Glutamatergic neuron (in vitro differentiated cells): ENCODE measurements around the gene GLT1D1. TPM values are rescaled to one million over a fixed set of nuclear protein-coding genes. Genes with fewer than 3 reads are reported as not detected.
"Not testable (repeated sequence)": the region's sequence is repeated elsewhere in the genome, so short reads cannot be mapped to it uniquely, and the experiment has no call there.

Experiments used
- DNase-seq: peaks from one replicate; pipeline ENCODE4 v3.0.0; 2022
- H3K27ac Mint-ChIP-seq: one replicate; pipeline ENCODE4 v1.8.0; 2020; ENCODE audit warnings: mild to moderate bottlenecking, mixed read lengths, inconsistent platforms; ENCODE audit not compliant: unreplicated experiment
- H3K27me3 Mint-ChIP-seq: one replicate; pipeline ENCODE4 v1.8.0; 2020; ENCODE audit warnings: mild to moderate bottlenecking, moderate library complexity, mixed read lengths, inconsistent platforms; ENCODE audit not compliant: unreplicated experiment
- H3K36me3 Mint-ChIP-seq: one replicate; pipeline ENCODE4 v1.8.0; 2020; ENCODE audit warnings: mild to moderate bottlenecking, mixed read lengths, inconsistent platforms; ENCODE audit not compliant: unreplicated experiment
- H3K4me1 Mint-ChIP-seq: one replicate; pipeline ENCODE4 v1.8.0; 2020; ENCODE audit warnings: mild to moderate bottlenecking, low read depth, mixed read lengths, inconsistent platforms; ENCODE audit not compliant: unreplicated experiment
- H3K4me3 Mint-ChIP-seq: one replicate; pipeline ENCODE4 v1.8.0; 2020; ENCODE audit warnings: mild to moderate bottlenecking, mixed read lengths, inconsistent platforms; ENCODE audit not compliant: unreplicated experiment
- H3K9me3 Mint-ChIP-seq: one replicate; pipeline ENCODE4 v1.8.0; 2020; ENCODE audit warnings: mild to moderate bottlenecking, moderate library complexity, mixed read lengths, inconsistent platforms; ENCODE audit not compliant: unreplicated experiment
- total RNA-seq: library from RNA; stranded (reverse); fragmentation: NEBNext Ultra II Directional; extraction: Animal tissue kit (Norgen Biotek cat#: 25700); gene quantifications from one replicate; pipeline ENCODE4 v1.2.1, GENCODE V29; 2021; ENCODE audit not compliant: unreplicated experiment
- TF ChIP-seq, protein P1 (sequence below): fragments of 200-600 bp; sonication (generic); IDR thresholded peaks from one replicate; pipeline ENCODE4 v1.5.0; 2021; ENCODE audit not compliant: partially characterized antibody, unreplicated experiment

The GLT1D1 gene
- total RNA-seq, 1 donor from 2014 or later, result 4.4 TPM

- DNase-seq, result no peak
- TF ChIP-seq, protein P1, sequence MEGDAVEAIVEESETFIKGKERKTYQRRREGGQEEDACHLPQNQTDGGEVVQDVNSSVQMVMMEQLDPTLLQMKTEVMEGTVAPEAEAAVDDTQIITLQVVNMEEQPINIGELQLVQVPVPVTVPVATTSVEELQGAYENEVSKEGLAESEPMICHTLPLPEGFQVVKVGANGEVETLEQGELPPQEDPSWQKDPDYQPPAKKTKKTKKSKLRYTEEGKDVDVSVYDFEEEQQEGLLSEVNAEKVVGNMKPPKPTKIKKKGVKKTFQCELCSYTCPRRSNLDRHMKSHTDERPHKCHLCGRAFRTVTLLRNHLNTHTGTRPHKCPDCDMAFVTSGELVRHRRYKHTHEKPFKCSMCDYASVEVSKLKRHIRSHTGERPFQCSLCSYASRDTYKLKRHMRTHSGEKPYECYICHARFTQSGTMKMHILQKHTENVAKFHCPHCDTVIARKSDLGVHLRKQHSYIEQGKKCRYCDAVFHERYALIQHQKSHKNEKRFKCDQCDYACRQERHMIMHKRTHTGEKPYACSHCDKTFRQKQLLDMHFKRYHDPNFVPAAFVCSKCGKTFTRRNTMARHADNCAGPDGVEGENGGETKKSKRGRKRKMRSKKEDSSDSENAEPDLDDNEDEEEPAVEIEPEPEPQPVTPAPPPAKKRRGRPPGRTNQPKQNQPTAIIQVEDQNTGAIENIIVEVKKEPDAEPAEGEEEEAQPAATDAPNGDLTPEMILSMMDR, result no peak
Measured at GRCh38 chr12:128840862-128841468, 12.3 kb upstream of the GLT1D1 start.

GRCh38 chr12:128842579-128842978, 10.7 kb upstream of the GLT1D1 start:
- Mint-ChIP-seq H3K4me3 (no peak overlapping the region), H3K27me3 (peaks cover 2% of the 10 kb centered on the region), H3K36me3 (no peaks in the 10 kb centered on the region), H3K4me1 (no peaks in the 10 kb centered on the region), H3K9me3 (peaks cover 7% of the 10 kb centered on the region), H3K27ac (no peak overlapping the region)
- DNase-seq, result no peak
- TF ChIP-seq, protein P1, result no peak

More at GRCh38 chr12:128840862-128841468, 12.3 kb upstream of the GLT1D1 start:
- no peak overlapping the region for H3K27ac Mint-ChIP-seq
- no peak overlapping the region for H3K4me3 Mint-ChIP-seq
- no peaks in the 10 kb centered on the region for H3K4me1 Mint-ChIP-seq
- peaks cover 4% of the 10 kb centered on the region for H3K27me3 Mint-ChIP-seq
- peaks cover 7% of the 10 kb centered on the region for H3K9me3 Mint-ChIP-seq
- peaks cover 4% of the 10 kb centered on the region for H3K36me3 Mint-ChIP-seq

- no peaks in the 10 kb centered on the region for H3K4me1 Mint-ChIP-seq
- no peak overlapping the region for H3K27ac Mint-ChIP-seq
- TF ChIP-seq, protein P1, result no peak
- no peak overlapping the region for H3K4me3 Mint-ChIP-seq
- no peak for DNase-seq
- peaks cover 2% of the 10 kb centered on the region for H3K27me3 Mint-ChIP-seq
- peaks cover 9% of the 10 kb centered on the region for H3K9me3 Mint-ChIP-seq
- no peaks in the 10 kb centered on the region for H3K36me3 Mint-ChIP-seq
Measured at GRCh38 chr12:128843538-128843937, 9.7 kb upstream of the GLT1D1 start.

GRCh38 chr12:128844031-128844635, 9.1 kb upstream of the GLT1D1 start:
- no peak for DNase-seq
- peaks cover 2% of the 10 kb centered on the region for H3K27me3 Mint-ChIP-seq
- no peak overlapping the region for H3K27ac Mint-ChIP-seq
- TF ChIP-seq, protein P1, result no peak
- peaks cover 9% of the 10 kb centered on the region for H3K9me3 Mint-ChIP-seq
- no peaks in the 10 kb centered on the region for H3K36me3 Mint-ChIP-seq
- H3K4me1 Mint-ChIP-seq, result no peaks in the 10 kb centered on the region
- no peak overlapping the region for H3K4me3 Mint-ChIP-seq

DNA sequence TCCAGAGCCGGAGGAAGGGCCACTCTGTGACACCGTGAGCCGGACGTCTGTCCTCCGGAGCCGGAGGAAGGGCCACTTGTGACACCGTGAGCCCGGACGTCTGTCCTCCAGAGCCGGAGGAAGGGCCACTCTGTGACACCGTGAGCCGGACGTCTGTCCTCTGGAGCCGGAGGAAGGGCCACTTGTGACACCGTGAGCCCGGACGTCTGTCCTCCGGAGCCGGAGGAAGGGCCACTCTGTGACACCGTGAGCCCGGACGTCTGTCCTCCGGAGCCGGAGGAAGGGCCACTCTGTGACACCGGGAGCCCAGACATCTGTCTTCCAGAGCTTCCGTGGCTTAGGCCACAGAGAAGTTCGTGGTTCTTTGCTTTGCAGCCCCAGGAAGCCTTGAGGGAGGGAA, 6.6 kb upstream of the GLT1D1 start:
- H3K27ac Mint-ChIP-seq, H3K9me3 Mint-ChIP-seq, H3K4me1 Mint-ChIP-seq, H3K27me3 Mint-ChIP-seq, H3K4me3 Mint-ChIP-seq, DNase-seq, H3K36me3 Mint-ChIP-seq: not testable (repeated sequence)
